ENCODE measurements around the gene TKT.

The TKT gene

GRCh38 chr3:53180305-53181023, 75.4 kb downstream of the TKT start:
- TF ChIP-seq CTCF (IDR thresholded peaks at IDR 0.05; ENCODE audit: insufficient read depth, missing control alignments): no peak
- FAIRE-seq (no peak), DNase-seq (ENCODE audit: insufficient read length, low spot score) (no peak)

GRCh38 chr3:53179580-53179979, 76.2 kb downstream of the TKT start:
- TF ChIP-seq CTCF (IDR thresholded peaks at IDR 0.05; ENCODE audit: insufficient read depth, missing control alignments): no peak
- no peak for DNase-seq (ENCODE audit: insufficient read length, low spot score)
- FAIRE-seq: no peak

- FAIRE-seq (no peak), DNase-seq (ENCODE audit: insufficient read length, low spot score) (no peak)
- TF ChIP-seq CTCF (IDR thresholded peaks at IDR 0.05; ENCODE audit: insufficient read depth, missing control alignments): no peak
Measured at GRCh38 chr3:53178246-53178645, 77.6 kb downstream of the TKT start.

- TF ChIP-seq CTCF (IDR thresholded peaks at IDR 0.05; ENCODE audit: insufficient read depth, missing control alignments): no peak
- DNase-seq (ENCODE audit: insufficient read length, low spot score) (no peak), FAIRE-seq (no peak)
Measured at GRCh38 chr3:53175613-53176540, 79.9 kb downstream of the TKT start.

Data from D721Med (cell line).